ENCODE measurements around the gene PTMA. TPM values are rescaled to one million over a fixed set of nuclear protein-coding genes. Genes with fewer than 3 reads are reported as not detected.
"Not testable (repeated sequence)": the region's sequence is repeated elsewhere in the genome, so short reads cannot be mapped to it uniquely, and the experiment has no call there.

PTMA gene
- total RNA-seq, 2 experiments from 2014 or later, result 2,106 to 2,969 TPM

GRCh38 chr2:231710799-231711676 lies 2.7 kb downstream of the PTMA start:
- Mint-ChIP-seq H3K4me3 (peak overlapping the region; percentile 93), H3K4me1 (peaks cover 30% of the 10 kb centered on the region), H3K9me3 (ENCODE audit: low read depth) (no peaks in the 10 kb centered on the region), H3K27me3 (peaks cover 2% of the 10 kb centered on the region), H3K36me3 (ENCODE audit: low read depth) (peaks cover 40% of the 10 kb centered on the region), H3K27ac (peak overlapping the region; percentile 96)
- ATAC-seq (no peak), DNase-seq (no peak)
- intact Hi-C loops (cut with DNase I, micrococcal nuclease), result no loop called here
- ChIA-PET CTCF (interaction anchor here (7.5 to 8.4 kb wide), 2 partner anchors 36 to 100 kb away, joined by 161 to 260 read pairs; no protein-coding TSS in a partner anchor), POLR2A (interaction anchor here (1.6 to 8.4 kb wide), 3 partner anchors 68 to 247 kb away, joined by 4 to 85 read pairs (median 12); partner anchors contain the start of gene NCL)

- Mint-ChIP-seq H3K36me3 (ENCODE audit: low read depth) (peaks cover 40% of the 10 kb centered on the region), H3K27ac (peak overlapping the region; percentile 96), H3K4me1 (peaks cover 30% of the 10 kb centered on the region), H3K4me3 (peak overlapping the region; percentile 93), H3K27me3 (peaks cover 2% of the 10 kb centered on the region), H3K9me3 (ENCODE audit: low read depth) (no peaks in the 10 kb centered on the region)
- ChIA-PET POLR2A (interaction anchor here (0.8 to 8.4 kb wide), 5 partner anchors 34 to 248 kb away, joined by 3 to 85 read pairs (median 4); partner anchors contain the start of gene NCL), CTCF (interaction anchor here (1.9 to 8.4 kb wide), 3 partner anchors 8 to 101 kb away, joined by 6 to 260 read pairs (median 161); no protein-coding TSS in a partner anchor)
- peak; percentile 48 for DNase-seq
- ATAC-seq, result no peak
- intact Hi-C loops (cut with DNase I, micrococcal nuclease), result loop anchor here in 1 of 2 experiments (1.0 kb wide), 1 partner anchor 248 kb away; the partner anchor contains the start of gene NCL
Observed at GRCh38 chr2:231711677-231712450, 3.5 kb downstream of the PTMA start.

GRCh38 chr2:231712451-231713021 lies 4.2 kb downstream of the PTMA start:
- not testable (repeated sequence) for H3K27me3 Mint-ChIP-seq; H3K9me3 Mint-ChIP-seq (ENCODE audit: low read depth); ATAC-seq
- peaks cover 40% of the 10 kb centered on the region for H3K36me3 Mint-ChIP-seq (ENCODE audit: low read depth)
- peak overlapping the region; percentile 96 for H3K27ac Mint-ChIP-seq
- H3K4me1 Mint-ChIP-seq, result peaks cover 34% of the 10 kb centered on the region
- peak; percentile 73 for DNase-seq
- ChIA-PET CTCF (interaction anchor here (1.0 to 8.4 kb wide), 4 partner anchors 9 to 112 kb away, joined by 3 to 260 read pairs (median 84); no protein-coding TSS in a partner anchor), POLR2A (interaction anchor here (0.7 to 8.4 kb wide), 6 partner anchors 35 to 248 kb away, joined by 3 to 85 read pairs (median 4); partner anchors contain the start of gene NCL)
- intact Hi-C loops (cut with DNase I, micrococcal nuclease), result loop anchor here in 1 of 2 experiments (1.0 kb wide), 1 partner anchor 248 kb away; the partner anchor contains the start of gene NCL
- H3K4me3 Mint-ChIP-seq, result peak overlapping the region; percentile 93

- ATAC-seq; H3K9me3 Mint-ChIP-seq (ENCODE audit: low read depth); H3K27me3 Mint-ChIP-seq; DNase-seq; intact Hi-C loops (cut with DNase I, micrococcal nuclease): not testable (repeated sequence)
- ChIA-PET POLR2A (interaction anchor here (0.6 to 8.4 kb wide), 11 partner anchors 9 to 250 kb away, joined by 3 to 85 read pairs (median 4); partner anchors contain the start of gene NCL), CTCF (interaction anchor here (1.0 to 8.4 kb wide), 17 partner anchors 8 to 150 kb away, joined by 3 to 260 read pairs (median 9); partner anchors contain the start of gene COPS7B)
- peak overlapping the region; percentile 93 for H3K27ac Mint-ChIP-seq
- peak overlapping the region; percentile 44 for H3K4me3 Mint-ChIP-seq
- H3K36me3 Mint-ChIP-seq (ENCODE audit: low read depth), result peaks cover 39% of the 10 kb centered on the region
- peaks cover 37% of the 10 kb centered on the region for H3K4me1 Mint-ChIP-seq
Observed at GRCh38 chr2:231713406-231713729, 5.0 kb downstream of the PTMA start.

- ChIA-PET POLR2A (interaction anchor here (0.6 to 8.4 kb wide), 16 partner anchors 10 to 250 kb away, joined by 3 to 85 read pairs (median 4); partner anchors contain the start of gene NCL), CTCF (interaction anchor here (0.6 to 8.4 kb wide), 39 partner anchors 9 to 231 kb away, joined by 3 to 260 read pairs (median 5); partner anchors contain the start of gene COPS7B)
- Mint-ChIP-seq H3K36me3 (ENCODE audit: low read depth) (peaks cover 36% of the 10 kb centered on the region), H3K4me3 (peak overlapping the region; percentile 44), H3K9me3 (ENCODE audit: low read depth) (no peaks in the 10 kb centered on the region), H3K27me3 (no peaks in the 10 kb centered on the region), H3K4me1 (peaks cover 37% of the 10 kb centered on the region), H3K27ac (peak overlapping the region; percentile 93)
- intact Hi-C loops (cut with DNase I, micrococcal nuclease), result loop anchor here (1.0 to 2.0 kb wide), 3 partner anchors 102 to 199 kb away; no protein-coding TSS in a partner anchor
- peak; percentile 96 for DNase-seq
- ATAC-seq, result peak; percentile 45
Observed at GRCh38 chr2:231713730-231714638, 5.7 kb downstream of the PTMA start.

GRCh38 chr2:231714639-231715498 lies 6.5 kb downstream of the PTMA start:
- DNase-seq (peak; percentile 90), ATAC-seq (peak; percentile 17)
- peak overlapping the region; percentile 93 for H3K27ac Mint-ChIP-seq
- H3K36me3 Mint-ChIP-seq (ENCODE audit: low read depth), result peaks cover 30% of the 10 kb centered on the region
- H3K27me3 Mint-ChIP-seq, result no peaks in the 10 kb centered on the region
- POLR2A ChIA-PET, result interaction anchor here (0.6 to 8.4 kb wide), 13 partner anchors 11 to 257 kb away, joined by 3 to 85 read pairs (median 4); partner anchors contain the start of gene NCL
- H3K4me1 Mint-ChIP-seq, result peaks cover 37% of the 10 kb centered on the region
- intact Hi-C loops (cut with DNase I, micrococcal nuclease), result loop anchor here (1.0 to 2.0 kb wide), 7 partner anchors 28 to 200 kb away; no protein-coding TSS in a partner anchor
- CTCF ChIA-PET, result interaction anchor here (0.6 to 8.4 kb wide), 45 partner anchors 10 to 232 kb away, joined by 3 to 260 read pairs (median 5); partner anchors contain the start of gene COPS7B
- H3K9me3 Mint-ChIP-seq (ENCODE audit: low read depth), result no peaks in the 10 kb centered on the region
- H3K4me3 Mint-ChIP-seq, result no peak overlapping the region

- no peak overlapping the region for H3K4me3 Mint-ChIP-seq
- ChIA-PET CTCF (interaction anchor here (0.6 to 8.4 kb wide), 22 partner anchors 9 to 203 kb away, joined by 3 to 260 read pairs (median 6); partner anchors contain the start of gene COPS7B), POLR2A (interaction anchor here (0.6 to 8.4 kb wide), 5 partner anchors 31 to 258 kb away, joined by 3 to 85 read pairs (median 4); no protein-coding TSS in a partner anchor)
- H3K36me3 Mint-ChIP-seq (ENCODE audit: low read depth), result peaks cover 28% of the 10 kb centered on the region
- intact Hi-C loops (cut with DNase I, micrococcal nuclease), result loop anchor here (1.0 to 2.0 kb wide), 7 partner anchors 28 to 201 kb away; no protein-coding TSS in a partner anchor
- no peak for DNase-seq
- no peaks in the 10 kb centered on the region for H3K27me3 Mint-ChIP-seq
- no peaks in the 10 kb centered on the region for H3K9me3 Mint-ChIP-seq (ENCODE audit: low read depth)
- peaks cover 37% of the 10 kb centered on the region for H3K4me1 Mint-ChIP-seq
- no peak overlapping the region for H3K27ac Mint-ChIP-seq
- no peak for ATAC-seq
Observed at GRCh38 chr2:231715499-231715837, 7.1 kb downstream of the PTMA start.

- H3K4me1 Mint-ChIP-seq, result peaks cover 37% of the 10 kb centered on the region
- POLR2A ChIA-PET, result interaction anchor here (0.7 to 8.4 kb wide), 2 partner anchors 103 to 153 kb away, joined by 3 to 85 read pairs; no protein-coding TSS in a partner anchor
- H3K9me3 Mint-ChIP-seq (ENCODE audit: low read depth), result no peaks in the 10 kb centered on the region
- DNase-seq, result no peak
- H3K27ac Mint-ChIP-seq, result peak overlapping the region; percentile 10
- intact Hi-C loops (cut with DNase I, micrococcal nuclease), result loop anchor here (1.0 to 2.0 kb wide), 7 partner anchors 29 to 201 kb away; no protein-coding TSS in a partner anchor
- no peak overlapping the region for H3K4me3 Mint-ChIP-seq
- H3K36me3 Mint-ChIP-seq (ENCODE audit: low read depth), result peaks cover 23% of the 10 kb centered on the region
- H3K27me3 Mint-ChIP-seq, result no peaks in the 10 kb centered on the region
- CTCF ChIA-PET, result interaction anchor here (0.5 to 8.4 kb wide), 15 partner anchors 9 to 145 kb away, joined by 3 to 260 read pairs (median 6); partner anchors contain the start of gene COPS7B
- ATAC-seq, result no peak
Observed at GRCh38 chr2:231715988-231716616, 7.8 kb downstream of the PTMA start.

Measured in activated CD4-positive, alpha-beta T cell treated with anti-CD3 and anti-CD28 coated beads for 36 hours (primary cell).